GM12874 (cell line): ENCODE data around the gene EYS.

Experiments
- TF ChIP-seq, protein P1 (sequence below): IDR thresholded peaks from 2 replicates; pipeline ENCODE4 v1.5.1; 2011; ENCODE audit warnings: low read depth, mild to moderate bottlenecking, control low read depth, low read length, moderate library complexity; ENCODE audit not compliant: insufficient read depth

Gene EYS

DNA sequence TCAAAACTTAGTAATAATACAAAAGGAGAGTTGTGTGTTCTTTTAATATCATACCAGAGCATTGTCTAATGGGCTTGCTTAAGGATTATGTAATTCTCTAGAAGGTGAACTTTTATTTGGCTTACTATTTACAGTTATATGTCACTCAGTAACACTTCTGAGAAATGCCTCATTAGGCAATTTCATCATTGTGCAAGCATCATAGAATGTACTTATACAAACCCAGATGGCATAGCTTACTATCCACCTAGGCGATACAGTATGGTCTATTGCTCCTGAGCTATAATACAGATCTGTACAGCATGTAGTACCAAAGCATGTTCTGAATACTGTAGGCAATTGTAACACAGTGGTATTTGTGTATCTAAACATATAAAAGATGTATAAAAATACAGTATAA, 1731.3 kb downstream of the EYS start:
- TF ChIP-seq, protein P1, sequence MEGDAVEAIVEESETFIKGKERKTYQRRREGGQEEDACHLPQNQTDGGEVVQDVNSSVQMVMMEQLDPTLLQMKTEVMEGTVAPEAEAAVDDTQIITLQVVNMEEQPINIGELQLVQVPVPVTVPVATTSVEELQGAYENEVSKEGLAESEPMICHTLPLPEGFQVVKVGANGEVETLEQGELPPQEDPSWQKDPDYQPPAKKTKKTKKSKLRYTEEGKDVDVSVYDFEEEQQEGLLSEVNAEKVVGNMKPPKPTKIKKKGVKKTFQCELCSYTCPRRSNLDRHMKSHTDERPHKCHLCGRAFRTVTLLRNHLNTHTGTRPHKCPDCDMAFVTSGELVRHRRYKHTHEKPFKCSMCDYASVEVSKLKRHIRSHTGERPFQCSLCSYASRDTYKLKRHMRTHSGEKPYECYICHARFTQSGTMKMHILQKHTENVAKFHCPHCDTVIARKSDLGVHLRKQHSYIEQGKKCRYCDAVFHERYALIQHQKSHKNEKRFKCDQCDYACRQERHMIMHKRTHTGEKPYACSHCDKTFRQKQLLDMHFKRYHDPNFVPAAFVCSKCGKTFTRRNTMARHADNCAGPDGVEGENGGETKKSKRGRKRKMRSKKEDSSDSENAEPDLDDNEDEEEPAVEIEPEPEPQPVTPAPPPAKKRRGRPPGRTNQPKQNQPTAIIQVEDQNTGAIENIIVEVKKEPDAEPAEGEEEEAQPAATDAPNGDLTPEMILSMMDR, result no peak

DNA sequence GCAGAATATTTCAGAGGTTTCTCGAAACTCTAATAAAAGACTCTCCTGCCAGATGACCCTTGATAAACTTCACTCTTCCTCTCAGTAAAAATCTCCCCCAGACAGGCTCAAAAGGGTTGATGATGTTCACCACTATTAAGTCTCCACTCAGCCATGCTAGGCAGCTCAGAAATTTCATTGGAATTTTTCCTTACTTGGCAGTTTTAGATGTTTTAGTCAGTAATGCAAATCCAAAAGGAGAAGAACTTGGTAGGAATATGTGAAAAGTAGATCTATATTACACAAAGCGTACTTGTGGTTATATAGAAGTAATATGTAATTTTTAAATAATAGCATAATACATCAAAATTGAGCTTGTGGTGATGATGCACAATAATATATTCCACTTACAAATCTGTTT, 1738.4 kb downstream of the EYS start:
- TF ChIP-seq, protein P1, result no peak

DNA sequence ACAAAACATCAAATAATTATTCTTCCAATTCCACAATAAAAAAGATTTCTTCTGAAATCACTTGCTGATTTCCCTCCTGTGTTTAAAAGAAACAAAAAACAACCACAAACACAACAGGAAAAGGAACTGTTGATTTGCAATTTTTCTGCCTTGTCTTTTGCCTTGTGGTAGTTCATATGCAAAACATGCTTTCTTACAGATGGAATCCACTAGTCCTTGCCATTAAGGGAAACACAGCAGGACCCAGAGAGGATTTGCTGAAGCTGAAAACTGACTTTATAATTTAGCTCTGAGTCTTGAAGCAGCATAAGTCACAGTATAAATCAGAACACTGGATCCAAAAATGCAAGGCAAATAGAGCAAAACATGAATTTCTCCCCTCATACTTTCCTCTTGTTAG, 1742.7 kb downstream of the EYS start:
- TF ChIP-seq, protein P1, result no peak

DNA sequence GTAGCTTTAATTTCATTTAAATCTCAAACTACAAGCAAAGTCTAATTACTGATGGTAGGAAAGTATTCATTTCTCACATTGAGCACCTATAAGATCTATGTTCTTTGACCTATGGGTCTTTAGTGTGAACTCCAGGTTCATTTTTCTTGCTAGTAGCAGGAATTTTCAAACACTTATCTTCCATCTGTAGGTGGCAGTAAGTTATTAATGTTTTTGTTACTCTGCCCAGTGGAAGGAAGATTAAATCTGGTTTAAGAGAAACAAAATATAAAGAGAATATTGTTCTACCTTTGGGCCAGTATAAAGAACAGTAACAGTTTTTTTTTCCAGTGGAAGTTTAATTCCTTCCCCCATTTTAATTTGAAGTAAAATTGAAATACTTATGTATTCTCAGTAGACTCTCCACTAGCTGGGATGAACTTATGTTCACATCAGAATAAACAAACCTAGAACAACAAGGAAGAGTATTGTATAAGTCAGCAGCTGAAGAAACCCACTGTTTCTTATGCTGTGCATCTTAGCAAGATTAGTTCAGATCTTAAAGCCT, 1743.2 kb downstream of the EYS start:
- TF ChIP-seq, protein P1, result no peak

DNA sequence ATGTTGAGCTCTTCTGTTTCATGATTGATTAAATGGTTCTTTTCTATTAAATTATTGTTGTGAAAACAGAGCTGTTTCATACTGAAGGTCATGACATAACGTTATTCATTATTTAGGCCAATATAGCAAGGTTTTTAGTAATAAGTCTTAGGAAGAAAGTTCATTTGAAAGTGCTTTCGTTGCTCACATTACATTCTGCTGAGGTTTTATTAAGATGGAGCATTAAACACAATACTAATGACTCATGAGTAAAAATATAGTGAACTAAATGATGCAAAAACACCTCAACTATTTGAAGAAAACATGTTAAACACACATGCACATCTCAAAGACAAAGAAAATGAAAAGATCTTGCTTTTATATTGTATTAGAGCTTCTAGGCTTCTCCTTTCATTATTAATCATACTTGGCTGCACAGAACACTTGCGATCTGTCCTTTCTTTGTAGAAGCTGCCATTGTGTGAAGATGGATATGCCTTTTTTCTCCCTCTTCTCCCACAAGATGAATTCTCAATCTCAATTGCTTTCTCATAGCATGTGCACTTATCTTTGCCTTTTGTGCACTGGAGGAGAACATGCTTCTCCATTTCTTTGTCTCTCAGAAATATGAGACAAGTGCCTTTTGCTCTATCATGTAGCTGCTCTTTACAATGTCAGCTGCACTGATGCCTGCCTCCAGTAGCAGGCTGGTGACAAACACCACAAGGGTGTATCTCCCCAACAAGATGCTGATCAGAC, 1759.1 kb downstream of the EYS start:
- TF ChIP-seq, protein P1, result no peak

DNA sequence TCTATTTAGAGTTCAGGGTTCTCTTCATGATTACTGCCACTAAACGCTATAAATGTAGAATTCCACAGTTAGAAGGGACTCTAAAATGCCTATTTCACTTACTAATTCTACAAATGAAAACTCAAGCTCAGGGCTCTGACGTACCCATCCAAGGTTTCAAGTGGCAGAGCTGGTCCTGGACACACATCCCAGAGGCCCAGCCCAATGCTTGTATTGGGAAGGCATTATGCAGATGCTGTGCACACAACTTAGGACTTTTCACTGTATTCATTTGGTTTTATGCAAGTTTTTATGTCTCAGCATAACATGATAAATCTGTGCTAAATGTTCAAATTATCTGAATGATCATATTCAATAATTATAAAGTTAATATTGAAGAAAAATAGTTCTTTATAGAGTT, 1761.0 kb downstream of the EYS start:
- TF ChIP-seq, protein P1, result no peak

DNA sequence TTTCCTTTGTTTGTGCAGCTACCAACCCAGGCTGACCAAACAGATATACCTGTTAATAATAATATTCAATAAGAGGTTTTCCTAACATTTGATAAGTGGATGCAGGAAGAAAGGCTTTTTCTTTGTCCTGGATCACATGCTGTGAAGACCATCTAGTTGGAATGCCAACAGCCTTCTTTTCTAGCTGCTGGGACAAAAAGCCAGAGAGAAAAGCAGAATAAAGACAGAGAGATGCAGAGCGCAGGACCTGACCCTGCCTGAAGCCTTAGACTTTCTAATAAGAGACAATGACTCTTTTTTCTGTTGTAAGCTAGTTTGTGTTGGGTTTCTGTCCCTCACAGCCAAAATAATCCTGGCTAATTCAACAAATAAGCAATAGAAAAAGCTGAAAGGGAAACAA, 1763.2 kb downstream of the EYS start:
- TF ChIP-seq, protein P1, result no peak
